A549 (cell line): Measurements from ENCODE around the gene IDUA.

Experiments
- CHD2 ChIP-seq: fragments of 150-350 bp; IDR thresholded peaks from 2 replicates; pipeline ENCODE4 v1.6.1; 2014; ENCODE audit warnings: low read length; ENCODE audit not compliant: partially characterized antibody
- EP300 ChIP-seq, 2 experiments: fragments of >200 bp; sonication (Bioruptor Twin); formaldehyde crosslinking; IDR thresholded peaks; 2 replicates in 1 of 2; 3 replicates in 1 of 2; pipeline ENCODE4 v1.6.1; 2016 to 2017
- JUN ChIP-seq, 2 experiments: fragments of >200 bp; sonication (Bioruptor Twin); formaldehyde crosslinking; IDR thresholded peaks; 2 replicates in 1 of 2; 3 replicates in 1 of 2; pipeline ENCODE4 v1.6.1; 2016 to 2017
- KDM1A ChIP-seq: fragments of 200-600 bp; sonication (generic); IDR thresholded peaks from 2 replicates; pipeline ENCODE4 v1.6.1; 2016; ENCODE audit warnings: low read depth, mild to moderate bottlenecking
- MAZ ChIP-seq: fragments of 150-350 bp; IDR thresholded peaks from 2 replicates; pipeline ENCODE4 v1.6.1; 2014; ENCODE audit warnings: antibody characterized with exemption, low read depth, low read length, borderline replicate concordance
- POLR2A ChIP-seq: IDR thresholded peaks from 2 replicates; pipeline ENCODE4 v1.6.1; 2012; ENCODE audit warnings: mild to moderate bottlenecking, low read length
- TF ChIP-seq, protein P1 (sequence below): fragments of >200 bp; sonication (Bioruptor Twin); formaldehyde crosslinking; IDR thresholded peaks from 3 replicates; pipeline ENCODE4 v1.5.1; 2016
- TF ChIP-seq, protein P2 (sequence below): fragments of 200-600 bp; sonication (generic); IDR thresholded peaks from 2 replicates; pipeline ENCODE4 v1.6.1; 2016; ENCODE audit warnings: antibody characterized with exemption, mild to moderate bottlenecking, moderate library complexity

DNA sequence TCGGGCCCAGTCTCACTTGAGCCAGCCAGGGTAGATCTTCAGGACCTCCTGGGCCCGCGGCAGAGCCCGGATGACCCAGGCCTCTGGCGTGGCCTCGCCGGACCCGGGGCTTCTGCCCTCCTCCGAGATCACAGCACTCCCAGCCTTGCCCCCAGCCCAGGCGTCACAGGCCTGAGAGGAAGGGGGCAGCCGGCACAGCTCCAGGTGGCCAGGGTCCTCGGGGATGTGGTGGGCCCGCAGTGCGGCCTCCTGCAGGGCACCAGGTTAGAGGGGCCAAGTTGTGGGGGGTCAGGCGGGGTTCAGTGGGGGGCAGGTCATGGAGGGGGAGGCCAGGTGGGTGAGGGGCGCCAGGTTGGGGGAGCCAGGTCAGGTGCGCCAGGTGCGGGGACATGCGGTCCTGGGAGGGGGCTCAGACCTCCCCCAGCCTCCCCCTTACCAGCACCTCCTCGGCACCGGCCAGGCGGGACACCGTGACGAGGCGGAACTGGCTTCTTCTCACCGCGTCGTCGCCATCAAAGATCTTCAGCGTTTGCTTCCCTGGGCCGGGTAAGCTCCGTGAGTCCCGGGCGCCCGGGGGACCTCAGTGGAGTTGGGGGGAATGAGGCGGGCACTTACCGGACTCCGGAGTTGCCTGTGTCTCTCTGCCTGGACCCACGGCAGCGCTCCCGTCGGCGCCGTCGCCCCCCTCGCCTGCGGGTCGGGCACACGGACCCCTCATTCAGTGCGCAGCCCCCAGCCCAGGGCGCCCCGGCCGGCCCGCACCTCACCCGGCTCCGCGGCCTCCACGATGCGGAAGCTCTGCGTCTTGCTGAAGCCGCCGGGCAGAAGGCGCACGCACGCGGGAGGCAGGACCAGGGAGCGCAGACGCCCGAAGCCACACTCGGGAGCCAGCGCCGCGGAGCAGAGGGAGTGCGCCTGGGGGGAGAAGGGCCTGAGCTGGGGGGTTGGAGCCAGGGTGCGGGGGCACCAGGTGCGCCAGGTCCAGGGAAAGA lies 19.4 kb upstream of the IDUA start:
- TF ChIP-seq, protein P1, sequence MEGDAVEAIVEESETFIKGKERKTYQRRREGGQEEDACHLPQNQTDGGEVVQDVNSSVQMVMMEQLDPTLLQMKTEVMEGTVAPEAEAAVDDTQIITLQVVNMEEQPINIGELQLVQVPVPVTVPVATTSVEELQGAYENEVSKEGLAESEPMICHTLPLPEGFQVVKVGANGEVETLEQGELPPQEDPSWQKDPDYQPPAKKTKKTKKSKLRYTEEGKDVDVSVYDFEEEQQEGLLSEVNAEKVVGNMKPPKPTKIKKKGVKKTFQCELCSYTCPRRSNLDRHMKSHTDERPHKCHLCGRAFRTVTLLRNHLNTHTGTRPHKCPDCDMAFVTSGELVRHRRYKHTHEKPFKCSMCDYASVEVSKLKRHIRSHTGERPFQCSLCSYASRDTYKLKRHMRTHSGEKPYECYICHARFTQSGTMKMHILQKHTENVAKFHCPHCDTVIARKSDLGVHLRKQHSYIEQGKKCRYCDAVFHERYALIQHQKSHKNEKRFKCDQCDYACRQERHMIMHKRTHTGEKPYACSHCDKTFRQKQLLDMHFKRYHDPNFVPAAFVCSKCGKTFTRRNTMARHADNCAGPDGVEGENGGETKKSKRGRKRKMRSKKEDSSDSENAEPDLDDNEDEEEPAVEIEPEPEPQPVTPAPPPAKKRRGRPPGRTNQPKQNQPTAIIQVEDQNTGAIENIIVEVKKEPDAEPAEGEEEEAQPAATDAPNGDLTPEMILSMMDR: no peak
- TF ChIP-seq POLR2A (no peak), JUN (IDR thresholded peaks at IDR 0.05) (no peak), MAZ (no peak), KDM1A (no peak), CHD2 (no peak), EP300 (IDR thresholded peaks at IDR 0.05) (no peak)
- TF ChIP-seq, protein P2, sequence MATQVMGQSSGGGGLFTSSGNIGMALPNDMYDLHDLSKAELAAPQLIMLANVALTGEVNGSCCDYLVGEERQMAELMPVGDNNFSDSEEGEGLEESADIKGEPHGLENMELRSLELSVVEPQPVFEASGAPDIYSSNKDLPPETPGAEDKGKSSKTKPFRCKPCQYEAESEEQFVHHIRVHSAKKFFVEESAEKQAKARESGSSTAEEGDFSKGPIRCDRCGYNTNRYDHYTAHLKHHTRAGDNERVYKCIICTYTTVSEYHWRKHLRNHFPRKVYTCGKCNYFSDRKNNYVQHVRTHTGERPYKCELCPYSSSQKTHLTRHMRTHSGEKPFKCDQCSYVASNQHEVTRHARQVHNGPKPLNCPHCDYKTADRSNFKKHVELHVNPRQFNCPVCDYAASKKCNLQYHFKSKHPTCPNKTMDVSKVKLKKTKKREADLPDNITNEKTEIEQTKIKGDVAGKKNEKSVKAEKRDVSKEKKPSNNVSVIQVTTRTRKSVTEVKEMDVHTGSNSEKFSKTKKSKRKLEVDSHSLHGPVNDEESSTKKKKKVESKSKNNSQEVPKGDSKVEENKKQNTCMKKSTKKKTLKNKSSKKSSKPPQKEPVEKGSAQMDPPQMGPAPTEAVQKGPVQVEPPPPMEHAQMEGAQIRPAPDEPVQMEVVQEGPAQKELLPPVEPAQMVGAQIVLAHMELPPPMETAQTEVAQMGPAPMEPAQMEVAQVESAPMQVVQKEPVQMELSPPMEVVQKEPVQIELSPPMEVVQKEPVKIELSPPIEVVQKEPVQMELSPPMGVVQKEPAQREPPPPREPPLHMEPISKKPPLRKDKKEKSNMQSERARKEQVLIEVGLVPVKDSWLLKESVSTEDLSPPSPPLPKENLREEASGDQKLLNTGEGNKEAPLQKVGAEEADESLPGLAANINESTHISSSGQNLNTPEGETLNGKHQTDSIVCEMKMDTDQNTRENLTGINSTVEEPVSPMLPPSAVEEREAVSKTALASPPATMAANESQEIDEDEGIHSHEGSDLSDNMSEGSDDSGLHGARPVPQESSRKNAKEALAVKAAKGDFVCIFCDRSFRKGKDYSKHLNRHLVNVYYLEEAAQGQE: no peak
